Astrocyte of the spinal cord (primary cell): ENCODE measurements around the gene BOLA2B.
A peak's percentile ranks its signal among the peaks of the same experiment; 100 is the strongest.

Source experiments
- DNase-seq: peaks from one replicate; pipeline ENCODE4 v3.0.0; 2011; ENCODE audit warnings: low read depth, low spot score
- H3K4me3 ChIP-seq: 2 replicates; pipeline ENCODE4 v1.5.1; 2011; ENCODE audit warnings: low read depth, mild to moderate bottlenecking, low read length, moderate library complexity
- in situ Hi-C: cut with HindIII; loops from 2 replicates; pipeline ENCODE4 v1.10.0; 2017; ENCODE audit warnings: low sequenced_read_pairs
- TF ChIP-seq, protein P1 (sequence below): IDR thresholded peaks from 2 replicates; pipeline ENCODE4 v1.5.1; 2012; ENCODE audit warnings: low read depth, mild to moderate bottlenecking, low read length, inconsistent platforms

The BOLA2B gene

GRCh38 chr16:30149250-30149930, 44.1 kb downstream of the BOLA2B start:
- peak; percentile 3 for DNase-seq
- TF ChIP-seq, protein P1, sequence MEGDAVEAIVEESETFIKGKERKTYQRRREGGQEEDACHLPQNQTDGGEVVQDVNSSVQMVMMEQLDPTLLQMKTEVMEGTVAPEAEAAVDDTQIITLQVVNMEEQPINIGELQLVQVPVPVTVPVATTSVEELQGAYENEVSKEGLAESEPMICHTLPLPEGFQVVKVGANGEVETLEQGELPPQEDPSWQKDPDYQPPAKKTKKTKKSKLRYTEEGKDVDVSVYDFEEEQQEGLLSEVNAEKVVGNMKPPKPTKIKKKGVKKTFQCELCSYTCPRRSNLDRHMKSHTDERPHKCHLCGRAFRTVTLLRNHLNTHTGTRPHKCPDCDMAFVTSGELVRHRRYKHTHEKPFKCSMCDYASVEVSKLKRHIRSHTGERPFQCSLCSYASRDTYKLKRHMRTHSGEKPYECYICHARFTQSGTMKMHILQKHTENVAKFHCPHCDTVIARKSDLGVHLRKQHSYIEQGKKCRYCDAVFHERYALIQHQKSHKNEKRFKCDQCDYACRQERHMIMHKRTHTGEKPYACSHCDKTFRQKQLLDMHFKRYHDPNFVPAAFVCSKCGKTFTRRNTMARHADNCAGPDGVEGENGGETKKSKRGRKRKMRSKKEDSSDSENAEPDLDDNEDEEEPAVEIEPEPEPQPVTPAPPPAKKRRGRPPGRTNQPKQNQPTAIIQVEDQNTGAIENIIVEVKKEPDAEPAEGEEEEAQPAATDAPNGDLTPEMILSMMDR = no peak
- H3K4me3 ChIP-seq = no peak overlapping the region
- in situ Hi-C loops = no loop called here

- no peak for DNase-seq
- no peak overlapping the region for H3K4me3 ChIP-seq
- in situ Hi-C loops = no loop called here
- TF ChIP-seq, protein P1 = no peak
Observed at GRCh38 chr16:30147843-30148510, 45.5 kb downstream of the BOLA2B start.

DNA sequence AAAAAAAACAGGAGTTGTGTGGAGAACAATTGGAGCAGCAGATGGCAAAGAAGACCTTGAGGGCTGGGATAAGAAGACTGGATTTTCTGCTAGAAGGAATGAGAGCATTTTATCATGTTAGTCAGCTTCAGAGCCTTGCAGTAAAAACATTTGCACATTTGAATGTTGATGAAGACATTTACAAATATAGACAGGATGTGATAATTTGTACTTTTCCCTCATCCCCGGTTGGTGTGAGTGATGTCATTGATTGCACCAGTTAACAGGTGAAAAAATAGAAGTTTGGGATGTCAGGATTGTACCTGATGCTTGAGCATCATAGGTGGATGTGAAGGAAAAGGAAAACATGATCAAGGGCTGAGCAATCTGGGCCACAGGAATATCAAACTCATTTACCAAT, 47.8 kb downstream of the BOLA2B start:
- DNase-seq = no peak
- H3K4me3 ChIP-seq = no peak overlapping the region
- in situ Hi-C loops = no loop called here
- TF ChIP-seq, protein P1 = no peak

DNA sequence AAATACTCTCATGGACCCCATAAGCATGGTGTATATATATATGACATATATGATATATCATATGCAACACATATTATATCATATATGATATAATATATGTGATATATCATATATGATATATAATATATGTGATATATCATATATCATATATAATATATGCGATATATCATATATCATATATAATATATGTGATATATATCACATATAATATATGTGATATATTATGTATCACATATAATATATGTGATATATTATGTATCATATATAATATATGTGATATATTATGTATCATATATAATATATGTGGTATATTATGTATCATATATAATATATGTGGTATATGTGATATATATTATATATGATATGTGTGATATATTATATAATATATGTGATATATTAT, 48.5 kb downstream of the BOLA2B start:
- no peak for DNase-seq
- in situ Hi-C loops = no loop called here
- TF ChIP-seq, protein P1 = no peak
- H3K4me3 ChIP-seq = no peak overlapping the region

GRCh38 chr16:30144017-30144416, 49.4 kb downstream of the BOLA2B start:
- no peak for DNase-seq
- no peak overlapping the region for H3K4me3 ChIP-seq
- TF ChIP-seq, protein P1 = no peak
- in situ Hi-C loops = no loop called here

- no peak for DNase-seq
- no peak overlapping the region for H3K4me3 ChIP-seq
- in situ Hi-C loops = no loop called here
- TF ChIP-seq, protein P1 = no peak
Observed at GRCh38 chr16:30143347-30143702, 50.1 kb downstream of the BOLA2B start.
